NCI-H748 (cell line): Measurements from ENCODE around the gene NELFB.

Source experiments
- DNase-seq: peaks from one replicate; lab custom pipeline; 2025; ENCODE audit not compliant: unreplicated experiment; lab: John Stamatoyannopoulos, UW

Gene NELFB

DNA sequence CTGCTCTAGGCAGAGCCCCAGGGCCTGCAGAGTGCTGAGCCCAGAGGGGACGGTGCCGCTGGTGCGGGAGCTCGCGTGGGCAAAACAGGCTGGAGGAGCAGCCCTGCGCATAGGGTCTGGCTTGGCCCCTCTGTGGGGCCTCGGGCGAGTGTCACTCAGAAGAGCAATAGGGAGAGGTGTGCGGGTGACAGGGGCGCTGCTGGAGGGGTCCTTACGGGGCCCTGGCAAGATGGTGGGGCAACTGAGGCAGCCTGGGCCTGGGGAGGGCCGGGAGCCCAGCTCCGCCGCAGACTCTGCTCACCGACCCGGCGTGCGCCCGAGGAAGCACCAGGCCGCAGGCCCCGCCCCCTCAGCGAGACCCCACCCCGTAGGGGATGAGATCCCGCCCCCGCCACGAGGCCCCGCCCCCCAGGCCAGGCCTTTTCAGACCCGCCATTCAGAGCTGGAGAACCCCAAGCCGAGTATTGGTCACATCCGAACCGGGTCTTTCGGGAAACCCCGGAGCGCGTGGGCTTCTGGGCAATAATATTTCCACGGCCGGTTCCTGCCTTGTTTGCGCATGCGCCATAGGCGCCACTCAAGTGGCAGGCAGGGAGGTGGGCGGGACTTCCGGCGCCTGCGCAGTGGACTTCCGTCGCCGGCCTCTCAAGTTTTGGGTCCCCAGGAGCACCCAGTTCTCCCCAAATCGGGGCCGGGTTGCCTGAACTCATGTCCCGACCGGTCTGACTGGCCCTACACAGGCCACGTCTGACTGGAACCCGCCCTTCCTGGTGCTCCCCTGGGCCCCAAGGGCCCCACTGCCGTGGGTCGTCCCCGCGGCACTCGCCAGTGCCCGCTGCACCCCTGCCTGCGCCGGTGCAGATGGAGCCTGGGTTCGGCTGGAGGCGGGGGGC is 31.8 kb upstream of the NELFB start:
- DNase-seq, result peak; percentile 93

DNA sequence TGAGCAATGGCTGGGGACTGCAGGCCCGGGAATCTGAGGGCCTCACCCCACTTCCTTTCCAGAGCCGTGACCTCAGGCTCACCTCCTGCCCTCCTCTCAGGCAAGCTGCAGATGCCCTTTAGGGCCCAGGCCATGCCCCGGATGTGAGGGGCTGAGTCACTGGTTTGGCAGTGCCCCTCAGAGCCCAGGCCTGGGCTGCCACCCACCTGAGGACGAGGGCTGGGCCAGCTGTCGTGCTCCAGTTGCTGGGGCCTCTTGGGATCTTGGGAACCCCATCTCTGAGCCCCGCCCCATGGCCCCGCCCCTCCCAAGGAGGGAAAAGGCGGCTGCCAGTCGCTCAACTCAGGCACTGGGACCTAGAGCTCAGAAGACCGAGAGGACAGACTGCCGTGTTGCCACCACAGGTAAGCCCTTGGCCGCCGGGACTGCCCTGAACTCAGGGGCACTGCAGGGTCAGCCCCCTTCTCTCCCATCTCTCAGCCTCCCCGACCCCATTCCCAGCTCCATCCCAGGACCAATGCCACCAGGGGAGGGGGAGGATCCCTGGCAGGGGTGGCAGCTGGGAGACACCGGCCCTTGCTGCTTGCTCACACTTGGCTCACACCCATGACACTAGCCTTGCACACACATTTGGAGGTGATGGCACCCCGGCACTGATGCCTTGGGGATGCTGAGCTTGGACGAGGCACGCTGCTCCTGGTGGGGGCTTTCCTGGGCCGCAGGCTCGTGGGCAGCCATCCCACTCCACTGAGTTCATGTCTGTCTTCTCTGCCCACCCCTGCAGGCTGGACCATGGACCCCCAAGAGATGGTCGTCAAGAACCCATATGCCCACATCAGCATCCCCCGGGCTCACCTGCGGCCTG is 30.1 kb upstream of the NELFB start, which contains the start of gene CYSRT1:
Gene CYSRT1, plus strand, starts transcription at position 345 of the 865 bp plus-strand sequence. Its CDS starts 448 bp downstream, at position 793.
- no peak for DNase-seq

DNA sequence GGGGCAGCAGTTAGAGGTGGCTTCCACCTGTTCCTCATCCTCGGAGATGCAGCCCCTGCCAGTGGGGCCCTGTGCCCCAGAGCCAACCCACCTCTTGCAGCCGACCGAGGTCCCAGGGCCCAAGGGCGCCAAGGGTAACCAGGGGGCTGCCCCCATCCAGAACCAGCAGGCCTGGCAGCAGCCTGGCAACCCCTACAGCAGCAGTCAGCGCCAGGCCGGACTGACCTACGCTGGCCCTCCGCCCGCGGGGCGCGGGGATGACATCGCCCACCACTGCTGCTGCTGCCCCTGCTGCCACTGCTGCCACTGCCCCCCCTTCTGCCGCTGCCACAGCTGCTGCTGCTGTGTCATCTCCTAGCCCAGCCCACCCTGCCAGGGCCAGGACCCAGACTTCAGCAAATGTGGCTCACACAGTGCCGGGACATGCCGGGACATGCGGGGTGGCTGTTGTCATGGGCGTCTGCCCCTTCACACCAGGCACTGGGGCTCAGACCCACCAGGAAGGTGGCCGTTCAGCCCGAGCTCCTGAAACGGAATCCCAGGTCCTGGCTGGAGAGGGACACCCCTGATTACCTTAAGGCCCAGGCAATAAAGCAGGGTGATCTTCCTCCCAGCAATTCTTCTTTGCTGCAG is 29.3 kb upstream of the NELFB start:
- no peak for DNase-seq

GRCh38 chr9:137226338-137227053 is 28.6 kb upstream of the NELFB start:
- DNase-seq, result no peak

DNA sequence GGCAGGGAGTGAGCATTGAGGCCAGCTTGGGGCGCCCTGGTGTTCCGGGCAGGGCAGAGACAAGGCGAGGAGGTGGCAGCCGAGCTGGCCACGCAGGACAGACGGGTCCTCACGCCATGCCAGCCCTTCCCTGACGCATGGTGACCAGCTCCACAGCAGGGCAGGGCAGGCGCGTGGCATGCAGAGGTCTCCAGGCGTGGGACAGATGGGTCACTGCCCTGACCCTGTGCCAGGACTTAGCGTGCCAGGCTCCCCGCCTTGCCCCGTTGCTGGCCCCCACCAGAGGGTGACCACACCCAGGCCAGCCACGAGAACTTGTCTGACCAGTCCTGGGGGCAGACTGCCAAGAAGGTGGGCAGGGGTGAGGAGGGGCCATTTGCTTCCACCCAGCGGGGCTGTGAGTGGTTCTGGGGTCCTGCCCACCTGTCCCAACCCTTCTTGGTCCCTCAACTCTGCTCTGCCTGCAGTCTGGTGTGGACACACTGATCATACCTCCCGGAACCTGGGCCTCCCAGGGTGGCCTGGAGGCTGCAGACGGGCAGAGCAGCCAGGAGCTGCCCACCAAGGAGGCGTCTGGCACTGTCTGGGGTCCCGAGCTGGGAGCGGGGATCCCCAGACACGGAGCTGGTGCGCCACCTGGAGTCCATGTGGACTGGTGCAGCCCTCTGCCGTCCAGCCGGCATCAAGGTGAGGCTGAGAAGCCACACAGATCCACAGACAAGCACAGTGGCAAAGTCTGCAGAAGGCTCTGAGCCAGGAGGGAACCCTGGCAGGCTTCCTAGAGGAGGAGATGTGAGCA is 27.9 kb upstream of the NELFB start, which contains the start of gene RNF224:
Gene RNF224, plus strand, starts transcription at position 449 of the 799 bp plus-strand sequence. CDS start 834 bp downstream, outside the sequence.
- peak; percentile 82 for DNase-seq

- DNase-seq, result no peak
Observed at GRCh38 chr9:137227853-137228505, 27.1 kb upstream of the NELFB start.

DNA sequence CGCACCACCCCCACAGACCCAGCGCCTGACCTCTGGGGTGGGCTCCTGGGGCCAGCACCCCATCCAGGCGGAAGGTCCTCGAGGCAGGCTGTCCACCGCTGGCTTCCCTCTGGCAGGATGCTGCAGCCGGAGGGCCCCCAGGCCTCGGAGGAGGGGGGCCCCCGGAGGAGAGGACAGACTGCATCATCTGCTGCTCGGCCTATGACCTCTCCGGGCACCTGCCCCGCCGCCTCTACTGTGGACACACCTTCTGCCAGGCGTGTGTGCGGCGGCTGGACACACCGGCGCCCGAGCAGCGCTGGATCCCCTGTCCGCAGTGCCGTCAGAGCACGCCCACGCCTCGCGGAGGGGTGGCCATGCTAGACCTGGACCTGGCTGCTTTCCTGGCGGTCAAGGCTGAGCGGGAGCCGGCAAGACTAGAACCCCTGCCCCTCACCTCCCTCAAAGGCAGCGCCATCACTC is 26.6 kb upstream of the NELFB start:
- DNase-seq, result no peak

DNA sequence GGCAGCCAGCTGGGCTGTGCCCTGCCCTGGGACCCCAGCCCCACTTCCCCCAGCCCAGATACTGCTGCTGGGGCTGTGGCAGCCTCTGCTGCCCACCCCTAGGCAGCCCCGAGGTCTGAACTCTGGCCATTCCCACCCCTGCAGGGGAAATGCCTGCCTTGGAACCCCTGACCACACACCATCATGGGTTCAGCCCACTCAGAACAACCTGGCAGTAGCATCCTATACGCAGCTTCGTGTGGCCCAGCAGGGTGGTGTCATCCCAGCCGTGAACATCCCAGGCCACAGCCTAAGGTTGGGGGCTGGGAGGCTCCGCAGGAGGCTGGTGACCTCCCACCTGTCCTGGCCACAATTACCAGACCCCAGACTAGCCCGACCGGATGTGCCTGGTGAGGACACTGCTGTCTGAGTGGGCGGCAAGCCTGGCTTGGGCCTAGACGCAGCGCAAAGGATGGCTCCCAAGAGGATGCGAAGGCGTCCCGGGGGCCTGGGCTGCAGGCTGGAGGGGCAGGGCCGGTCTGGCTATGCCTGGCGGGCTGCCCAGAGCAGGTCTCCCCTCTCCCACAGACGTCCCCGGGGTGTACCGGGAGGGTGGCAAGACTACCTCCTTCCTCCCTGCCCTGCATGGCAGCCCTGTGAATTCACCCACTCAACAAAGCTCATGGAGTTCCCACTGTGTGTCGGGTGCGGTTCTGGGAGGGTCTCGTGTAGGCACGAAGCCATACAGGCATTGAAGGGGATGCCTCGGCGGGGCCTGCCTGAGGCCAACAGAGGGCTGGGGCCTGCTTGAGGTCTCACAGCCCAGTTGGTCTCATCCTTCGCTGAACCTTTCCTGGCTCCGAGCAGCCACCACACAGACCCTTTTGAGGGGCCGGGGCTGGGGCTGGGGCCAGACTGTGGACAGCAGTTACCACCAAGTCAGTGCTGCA is 25.9 kb upstream of the NELFB start:
- no peak for DNase-seq

DNA sequence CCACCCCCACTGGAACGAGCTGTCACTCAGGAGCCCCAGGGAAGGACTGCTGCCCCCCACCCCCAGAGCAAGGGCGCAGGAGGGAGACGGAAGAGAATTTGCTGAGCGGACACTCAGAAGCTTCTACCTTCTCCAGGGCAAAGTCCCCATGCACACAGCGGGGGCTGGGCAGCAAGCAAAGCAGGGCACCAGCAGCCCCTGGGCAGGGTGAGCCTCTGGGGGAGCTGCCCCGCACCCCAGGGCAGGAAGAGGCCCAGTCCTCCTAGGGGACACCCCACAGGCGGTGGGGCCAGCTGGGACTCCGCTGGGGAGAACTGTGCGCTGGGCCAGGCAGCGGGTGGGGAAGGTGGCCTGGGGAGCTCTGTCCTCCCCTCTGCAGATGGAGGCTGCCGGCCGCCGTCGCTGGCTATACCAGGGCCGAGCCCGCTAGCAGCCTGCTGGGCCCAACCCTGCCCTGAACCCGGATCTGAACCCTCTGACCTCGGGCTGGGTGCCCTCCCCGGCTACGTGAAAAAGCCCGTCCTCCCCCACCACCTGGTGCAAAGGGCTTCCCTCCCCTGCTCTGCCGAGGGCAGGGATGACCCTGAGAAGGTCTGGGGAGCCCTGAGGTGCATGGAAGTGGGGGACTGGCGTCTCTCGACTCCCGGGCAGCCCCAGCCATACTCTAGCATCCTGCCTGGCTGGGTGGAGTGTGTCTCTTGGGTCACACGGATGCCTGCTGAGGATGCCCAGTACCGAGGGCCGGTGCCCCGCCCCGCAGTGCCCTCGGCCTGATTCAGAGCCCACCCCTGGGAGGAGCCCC is 25.0 kb upstream of the NELFB start:
- DNase-seq, result no peak

DNA sequence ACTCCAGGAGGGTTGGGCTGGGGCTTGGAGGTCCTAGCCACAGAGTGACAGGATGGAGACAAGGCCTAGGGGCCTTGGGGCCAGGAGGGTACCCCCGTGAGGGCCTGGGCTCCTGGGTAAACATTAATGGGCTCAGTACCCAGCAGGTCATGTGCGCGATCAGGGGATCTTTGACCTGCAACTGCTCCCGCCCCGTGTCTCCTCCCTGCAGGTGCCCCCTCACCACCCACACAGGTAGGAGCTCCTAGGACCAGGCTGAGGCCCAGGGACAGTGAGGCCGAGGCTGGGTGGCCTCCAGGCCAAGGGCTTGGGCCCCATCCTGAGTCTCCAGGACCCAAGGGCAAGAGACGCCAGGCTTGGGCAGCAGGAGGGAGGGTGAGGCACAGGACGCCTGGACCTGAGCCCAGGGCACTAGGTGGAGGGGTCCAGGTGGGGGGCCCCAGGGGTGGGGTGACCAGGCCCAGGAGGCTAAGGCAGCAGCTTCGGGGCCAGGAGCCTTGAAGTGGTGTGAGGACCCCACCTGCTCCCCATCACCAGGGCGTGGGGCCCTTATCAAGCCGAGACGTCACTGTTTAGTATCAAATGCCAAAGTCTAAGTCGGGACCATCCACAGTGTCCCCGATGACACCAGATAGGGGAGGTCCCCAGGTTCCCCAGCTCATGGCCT is 24.3 kb upstream of the NELFB start, which contains the start of gene SLC34A3:
Gene SLC34A3, plus strand, starts transcription at position 197 of the 667 bp plus-strand sequence. CDS start 802 bp downstream, outside the sequence.
- no peak for DNase-seq

DNA sequence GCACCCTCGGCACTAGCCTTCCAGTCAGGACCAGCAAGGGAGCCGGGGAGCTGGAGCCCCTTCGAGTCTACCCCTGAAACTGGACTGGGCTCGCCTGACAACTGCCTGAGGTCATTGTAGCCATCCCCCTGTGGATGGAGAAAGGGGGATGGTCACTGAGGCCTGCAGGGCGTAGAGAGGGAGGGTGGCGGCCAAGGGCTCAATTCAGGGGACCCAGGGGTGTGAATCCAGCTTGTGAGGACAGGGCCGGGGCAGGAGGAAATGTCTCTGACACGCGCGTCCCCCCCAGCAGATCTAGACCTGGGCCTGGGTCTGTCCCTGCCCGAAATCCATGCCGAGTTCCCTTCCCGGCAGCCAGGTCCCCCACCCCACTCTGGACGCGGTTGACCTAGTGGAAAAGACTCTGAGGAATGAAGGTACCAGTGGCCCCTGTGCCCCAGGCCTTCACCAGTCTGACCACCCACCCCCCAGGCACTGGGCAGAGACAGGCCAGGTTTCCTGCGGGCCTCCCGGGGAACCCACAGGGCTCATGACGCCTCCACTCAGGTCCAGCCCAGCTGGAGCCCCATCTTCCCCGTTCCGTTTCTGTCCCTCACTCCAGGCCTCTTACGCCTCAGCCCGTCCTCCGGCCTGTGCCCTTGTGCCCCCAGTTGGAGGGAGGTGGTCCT is 23.6 kb upstream of the NELFB start:
- DNase-seq, result no peak

DNA sequence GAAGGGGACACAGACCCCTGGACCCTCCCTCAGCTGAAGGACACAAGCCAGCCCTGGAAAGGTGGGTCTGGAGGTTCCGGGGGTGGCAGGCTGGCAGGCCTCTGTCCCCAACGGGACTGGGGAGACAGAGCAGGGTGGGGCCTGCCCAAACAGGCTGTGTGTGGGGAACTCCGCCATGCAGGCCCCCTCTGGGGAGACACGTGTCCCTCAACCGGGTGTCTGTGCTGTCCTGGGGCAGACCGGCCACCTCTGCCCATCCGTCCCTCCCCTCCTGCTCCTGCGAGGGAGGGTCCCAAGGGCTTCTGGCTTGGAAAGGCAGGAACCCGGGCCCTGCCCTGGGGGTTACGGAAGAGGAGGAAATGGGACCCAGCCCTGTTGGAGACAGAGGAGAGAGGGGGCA is 23.0 kb upstream of the NELFB start:
- no peak for DNase-seq

- DNase-seq, result no peak
Observed at GRCh38 chr9:137232510-137232909, 22.6 kb upstream of the NELFB start.

GRCh38 chr9:137233143-137233980 is 21.8 kb upstream of the NELFB start:
- DNase-seq, result no peak

DNA sequence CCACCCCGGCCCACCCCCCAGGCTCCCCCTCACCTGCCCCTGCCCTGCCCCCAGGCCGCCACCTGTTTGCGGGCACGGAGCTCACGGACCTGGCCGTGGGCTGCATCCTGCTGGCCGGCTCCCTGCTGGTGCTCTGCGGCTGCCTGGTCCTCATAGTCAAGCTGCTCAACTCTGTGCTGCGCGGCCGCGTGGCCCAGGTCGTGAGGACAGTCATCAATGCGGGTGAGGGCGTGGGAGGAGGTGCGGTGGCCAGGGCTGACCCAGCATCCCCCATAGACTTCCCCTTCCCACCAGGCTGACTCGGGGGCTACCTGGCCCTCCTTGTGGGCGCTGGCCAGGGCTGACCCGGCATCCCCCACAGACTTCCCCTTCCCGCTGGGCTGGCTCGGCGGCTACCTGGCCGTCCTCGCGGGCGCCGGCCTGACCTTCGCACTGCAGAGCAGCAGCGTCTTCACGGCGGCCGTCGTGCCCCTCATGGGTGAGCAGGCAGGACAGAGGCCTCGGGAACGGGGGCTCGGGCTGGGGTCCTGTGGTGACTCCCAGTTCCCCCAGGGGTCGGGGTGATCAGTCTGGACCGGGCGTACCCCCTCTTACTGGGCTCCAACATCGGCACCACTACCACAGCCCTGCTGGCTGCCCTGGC is 21.0 kb upstream of the NELFB start:
- no peak for DNase-seq
